ENCODE measurements around the gene CHID1.

CHID1 gene

DNA sequence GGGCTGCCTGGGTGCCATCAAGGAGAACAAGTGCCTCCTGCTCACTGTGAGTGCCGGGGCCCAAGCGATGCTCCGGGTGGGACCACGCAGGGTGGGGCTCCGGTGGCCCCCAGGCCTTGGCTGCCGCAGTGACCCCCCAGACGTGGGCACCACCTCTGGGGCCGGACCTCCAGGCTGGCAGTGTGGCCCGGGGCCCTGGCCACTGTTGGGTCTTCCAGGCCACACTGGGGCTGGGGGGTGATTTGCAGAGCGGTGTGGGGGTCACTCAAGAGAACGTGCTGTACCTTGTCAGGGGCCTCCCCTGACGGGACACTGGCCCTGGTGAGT lies 48.0 kb downstream of the CHID1 start:
- Mint-ChIP-seq H3K4me1 (peaks cover 40% of the 10 kb centered on the region), H3K27ac (no peak overlapping the region), H3K27me3 (ENCODE audit: low read depth, poor library complexity) (no peaks in the 10 kb centered on the region), H3K4me3 (no peak overlapping the region), H3K9me3 (no peaks in the 10 kb centered on the region), H3K36me3 (ENCODE audit: low read depth) (no peaks in the 10 kb centered on the region)
- no peak for TF ChIP-seq CTCF (IDR thresholded peaks at IDR 0.05)
- no peak for DNase-seq

DNA sequence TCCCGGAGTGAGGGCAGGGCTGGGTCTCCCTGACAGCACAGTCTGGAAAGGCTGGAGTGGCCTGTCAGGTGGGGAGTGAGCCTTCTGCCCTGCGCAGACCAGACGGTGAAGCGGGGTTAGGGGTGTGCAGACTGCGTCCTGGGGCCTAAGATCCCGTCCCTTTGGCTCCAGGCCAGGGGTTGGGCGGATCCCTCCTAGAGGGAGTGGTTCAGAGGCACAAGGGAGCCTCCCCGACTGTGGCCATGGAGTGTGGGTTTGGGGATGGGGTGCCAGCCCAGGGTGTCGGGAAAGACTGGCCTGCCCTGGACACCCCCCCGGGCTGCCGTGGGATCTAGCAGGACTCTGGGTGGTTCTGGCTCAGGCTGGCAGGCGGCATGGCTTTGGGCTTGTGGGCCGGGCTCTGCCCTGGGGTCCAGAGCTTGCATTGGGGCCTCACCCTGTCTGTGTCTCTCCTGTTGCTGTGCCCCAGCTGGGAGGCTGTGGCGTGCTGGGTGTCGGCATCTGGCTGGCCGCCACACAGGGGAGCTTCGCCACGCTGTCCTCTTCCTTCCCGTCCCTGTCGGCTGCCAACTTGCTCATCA lies 48.4 kb downstream of the CHID1 start:
- no peaks in the 10 kb centered on the region for H3K9me3 Mint-ChIP-seq
- no peak for TF ChIP-seq CTCF (IDR thresholded peaks at IDR 0.05)
- peaks cover 43% of the 10 kb centered on the region for H3K4me1 Mint-ChIP-seq
- H3K4me3 Mint-ChIP-seq, result no peak overlapping the region
- DNase-seq, result no peak
- no peak overlapping the region for H3K27ac Mint-ChIP-seq
- H3K27me3 Mint-ChIP-seq (ENCODE audit: low read depth, poor library complexity), result no peaks in the 10 kb centered on the region
- H3K36me3 Mint-ChIP-seq (ENCODE audit: low read depth), result no peaks in the 10 kb centered on the region

- no peaks in the 10 kb centered on the region for H3K9me3 Mint-ChIP-seq
- TF ChIP-seq CTCF (IDR thresholded peaks at IDR 0.05), result no peak
- H3K4me1 Mint-ChIP-seq, result peaks cover 48% of the 10 kb centered on the region
- H3K27ac Mint-ChIP-seq, result no peak overlapping the region
- H3K36me3 Mint-ChIP-seq (ENCODE audit: low read depth), result no peaks in the 10 kb centered on the region
- no peaks in the 10 kb centered on the region for H3K27me3 Mint-ChIP-seq (ENCODE audit: low read depth, poor library complexity)
- no peak overlapping the region for H3K4me3 Mint-ChIP-seq
- DNase-seq, result no peak
Observed at GRCh38 chr11:861105-861479, 49.5 kb downstream of the CHID1 start.

DNA sequence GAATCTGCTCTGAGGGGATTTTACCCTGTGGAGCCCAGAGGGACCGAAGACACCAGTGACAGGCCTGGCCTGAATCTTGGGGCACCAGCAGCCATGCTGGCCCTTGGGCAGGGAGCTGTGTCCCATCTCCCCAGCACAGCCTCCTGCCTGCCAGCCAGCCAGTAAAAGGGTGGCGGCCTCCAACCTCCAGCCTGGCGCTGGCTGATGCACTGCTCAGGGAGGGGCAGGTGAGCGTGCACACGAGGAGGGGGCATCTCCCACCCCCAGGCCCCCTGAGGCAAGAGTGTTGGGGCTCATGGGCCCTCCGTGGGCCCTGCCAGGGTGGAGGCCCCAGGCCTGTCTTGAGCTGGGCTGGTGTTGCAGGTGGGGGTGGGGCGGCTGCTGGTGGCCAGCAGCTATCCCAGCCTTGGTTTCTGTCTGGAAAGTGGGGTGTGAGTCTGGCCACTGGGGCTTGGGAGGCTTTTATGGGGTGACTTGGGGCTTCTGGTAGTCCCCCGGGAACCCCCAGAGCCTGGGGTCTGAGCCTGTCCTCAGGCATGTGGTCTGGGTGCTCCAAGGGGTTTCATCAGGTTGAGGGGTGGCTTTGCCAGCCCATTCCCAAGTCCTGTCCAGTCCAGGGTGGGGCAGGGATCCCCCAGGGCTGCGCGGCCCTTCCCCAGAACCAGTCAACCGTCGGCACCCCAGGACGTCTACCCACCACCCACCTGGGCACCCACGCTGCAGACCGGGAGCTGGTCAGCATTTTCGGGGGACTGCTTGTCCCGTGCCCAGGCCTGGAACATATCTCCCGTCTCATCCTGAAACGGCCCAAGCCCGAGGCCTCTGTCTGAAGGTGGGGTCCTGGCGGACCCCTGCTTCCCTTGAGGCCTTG lies 50.1 kb downstream of the CHID1 start:
- Mint-ChIP-seq H3K36me3 (ENCODE audit: low read depth) (no peaks in the 10 kb centered on the region), H3K4me1 (peaks cover 48% of the 10 kb centered on the region), H3K9me3 (no peaks in the 10 kb centered on the region), H3K4me3 (no peak overlapping the region), H3K27me3 (ENCODE audit: low read depth, poor library complexity) (no peaks in the 10 kb centered on the region), H3K27ac (no peak overlapping the region)
- no peak for TF ChIP-seq CTCF (IDR thresholded peaks at IDR 0.05)
- DNase-seq, result no peak

GRCh38 chr11:859394-860131 lies 51.0 kb downstream of the CHID1 start:
- no peaks in the 10 kb centered on the region for H3K27me3 Mint-ChIP-seq (ENCODE audit: low read depth, poor library complexity)
- H3K9me3 Mint-ChIP-seq, result no peaks in the 10 kb centered on the region
- no peak overlapping the region for H3K27ac Mint-ChIP-seq
- no peaks in the 10 kb centered on the region for H3K36me3 Mint-ChIP-seq (ENCODE audit: low read depth)
- peaks cover 47% of the 10 kb centered on the region for H3K4me1 Mint-ChIP-seq
- H3K4me3 Mint-ChIP-seq, result no peak overlapping the region
- no peak for TF ChIP-seq CTCF (IDR thresholded peaks at IDR 0.05)
- DNase-seq, result no peak
